Mucosa of gallbladder (tissue), 1 donor: ENCODE measurements around the gene RBM42. TPM values are rescaled to one million over a fixed set of nuclear protein-coding genes. Genes with fewer than 3 reads are reported as not detected.
"Not testable (repeated sequence)": the region's sequence is repeated elsewhere in the genome, so short reads cannot be mapped to it uniquely, and the experiment has no call there.

Experiments
- DNase-seq: peaks from one replicate; pipeline ENCODE4 v3.0.0-alpha.2; 2020; ENCODE audit warnings: low spot score
- total RNA-seq: library from RNA; stranded (reverse); gene quantifications from one replicate; pipeline ENCODE4 v1.2.1, GENCODE V29; 2021
- donor health status: DM: no; HTN: no; CAD: no.

Gene RBM42, protein sequence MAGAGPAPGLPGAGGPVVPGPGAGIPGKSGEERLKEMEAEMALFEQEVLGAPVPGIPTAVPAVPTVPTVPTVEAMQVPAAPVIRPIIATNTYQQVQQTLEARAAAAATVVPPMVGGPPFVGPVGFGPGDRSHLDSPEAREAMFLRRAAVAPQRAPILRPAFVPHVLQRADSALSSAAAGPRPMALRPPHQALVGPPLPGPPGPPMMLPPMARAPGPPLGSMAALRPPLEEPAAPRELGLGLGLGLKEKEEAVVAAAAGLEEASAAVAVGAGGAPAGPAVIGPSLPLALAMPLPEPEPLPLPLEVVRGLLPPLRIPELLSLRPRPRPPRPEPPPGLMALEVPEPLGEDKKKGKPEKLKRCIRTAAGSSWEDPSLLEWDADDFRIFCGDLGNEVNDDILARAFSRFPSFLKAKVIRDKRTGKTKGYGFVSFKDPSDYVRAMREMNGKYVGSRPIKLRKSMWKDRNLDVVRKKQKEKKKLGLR
- 78.3 TPM for total RNA-seq

DNA sequence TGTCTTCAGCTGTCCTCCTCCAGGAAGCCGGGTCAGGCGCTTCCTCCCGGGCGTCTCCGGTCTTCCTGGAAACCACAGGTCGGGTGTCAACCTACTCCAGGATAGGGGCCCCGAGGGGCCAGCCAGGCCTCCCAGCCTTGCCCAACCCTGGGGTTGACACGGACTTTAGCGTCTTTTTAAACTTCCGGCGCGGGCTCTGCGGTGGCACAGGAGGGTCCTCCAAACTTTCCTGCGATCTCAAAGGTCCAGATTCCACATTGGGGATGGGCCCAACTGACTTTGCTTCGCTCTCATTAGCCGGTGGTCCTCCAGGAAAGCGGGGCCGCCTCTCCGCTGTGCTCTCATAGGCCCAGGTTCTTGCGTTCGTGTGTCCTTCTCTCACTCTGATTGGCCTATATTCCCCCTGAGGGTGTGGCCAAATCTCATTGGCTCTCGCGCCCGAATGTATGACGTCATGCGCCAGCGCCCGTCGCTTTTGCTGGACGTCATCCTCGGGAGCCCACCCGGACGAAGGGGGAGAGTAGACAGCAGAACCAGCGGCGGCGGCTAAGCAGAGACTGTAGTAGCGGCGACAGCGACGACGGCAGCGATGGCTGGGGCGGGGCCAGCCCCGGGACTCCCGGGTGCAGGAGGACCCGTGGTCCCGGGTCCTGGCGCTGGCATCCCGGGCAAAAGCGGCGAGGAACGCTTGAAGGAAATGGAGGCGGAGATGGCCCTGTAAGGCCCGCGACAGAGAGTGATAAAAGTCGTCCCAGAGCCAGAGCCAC lies at the start of gene RBM42:
TSS of gene RBM42 (plus strand) at position 472 of the 767 bp plus-strand sequence. CDS start at position 590, 118 bp downstream.
- peak; percentile 97 for DNase-seq

DNA sequence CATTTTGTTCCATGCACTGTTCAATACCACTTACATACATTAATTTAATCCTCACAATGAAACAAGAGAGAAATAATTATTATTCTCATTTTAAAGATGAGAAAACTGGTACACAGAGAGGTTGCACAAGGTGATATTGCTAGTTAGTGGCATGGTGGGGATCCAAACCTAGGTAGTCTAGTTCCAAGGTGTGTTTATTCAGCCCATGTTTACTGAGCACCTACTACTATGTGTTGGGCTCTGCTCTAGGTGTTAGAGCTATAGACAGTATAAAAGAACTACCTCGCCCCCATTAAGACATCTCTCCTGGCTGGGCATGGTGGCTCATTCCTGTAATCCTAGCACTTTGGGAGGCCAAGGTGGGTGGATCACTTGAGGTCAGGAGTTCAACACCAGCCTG lies 46.1 kb upstream of the RBM42 start:
- DNase-seq, result no peak

DNA sequence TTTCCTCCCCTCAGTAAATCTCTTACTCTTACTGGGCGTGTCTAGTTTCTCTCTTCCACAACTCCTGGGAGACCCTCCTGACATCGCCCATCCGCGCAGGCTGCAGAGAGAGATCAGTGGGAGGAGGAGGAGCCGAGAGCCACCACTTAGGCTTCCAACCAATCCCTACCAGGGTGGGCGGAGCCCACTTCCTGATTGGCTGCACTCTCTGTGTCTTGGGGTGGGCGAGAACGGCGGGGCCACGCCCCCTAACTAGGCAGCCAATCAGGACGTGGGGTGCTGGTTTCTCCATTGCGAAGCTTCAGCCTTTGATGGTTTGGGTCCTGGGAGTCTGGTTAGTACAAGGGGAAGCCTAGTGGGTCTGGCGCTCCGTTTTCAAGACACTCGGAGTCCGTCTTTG lies 43.0 kb upstream of the RBM42 start, which contains the start of gene PMIS2:
TSS of gene PMIS2 (plus strand) at position 326 of the 400 bp plus-strand sequence. CDS start 87 bp downstream, outside the sequence.
- no peak for DNase-seq

DNA sequence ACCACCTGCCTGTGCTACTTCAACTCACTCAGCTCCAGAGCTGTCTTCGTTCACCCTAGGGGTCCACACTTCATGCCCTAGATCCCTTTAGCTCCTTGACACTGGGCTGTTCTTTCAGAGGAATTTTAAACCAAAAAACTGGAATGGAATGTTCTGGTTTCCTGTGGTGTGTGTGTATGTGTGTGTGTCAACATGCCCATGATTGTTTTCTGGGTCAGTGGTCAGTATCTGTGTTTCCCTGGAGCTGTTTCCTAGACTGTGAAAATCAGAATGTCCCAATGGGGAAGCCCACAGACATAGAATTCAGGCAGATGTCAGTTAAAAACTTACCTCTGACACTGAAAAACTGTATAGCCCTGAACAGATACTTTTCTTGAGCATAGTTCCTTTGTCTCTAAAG lies 41.5 kb upstream of the RBM42 start:
- DNase-seq, result no peak

DNA sequence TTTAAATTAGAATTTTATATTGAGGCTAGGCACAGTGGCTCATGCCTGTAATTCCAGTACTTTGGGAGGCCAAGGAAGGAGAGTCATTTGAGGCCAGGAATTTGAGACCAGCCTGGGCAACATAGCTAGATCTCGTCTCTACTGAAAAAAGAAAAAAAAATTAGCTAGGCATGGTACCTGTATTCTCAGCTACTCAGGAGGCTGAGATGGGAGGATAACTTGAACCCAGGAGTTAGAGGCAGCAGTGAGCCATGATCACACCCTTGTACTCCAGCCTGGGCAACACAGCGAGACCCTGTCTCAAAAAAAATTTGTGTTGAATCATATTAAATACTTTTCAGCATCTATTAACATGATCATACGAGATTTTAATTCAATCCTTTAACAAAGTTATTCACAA lies 38.0 kb upstream of the RBM42 start:
- no peak for DNase-seq

DNA sequence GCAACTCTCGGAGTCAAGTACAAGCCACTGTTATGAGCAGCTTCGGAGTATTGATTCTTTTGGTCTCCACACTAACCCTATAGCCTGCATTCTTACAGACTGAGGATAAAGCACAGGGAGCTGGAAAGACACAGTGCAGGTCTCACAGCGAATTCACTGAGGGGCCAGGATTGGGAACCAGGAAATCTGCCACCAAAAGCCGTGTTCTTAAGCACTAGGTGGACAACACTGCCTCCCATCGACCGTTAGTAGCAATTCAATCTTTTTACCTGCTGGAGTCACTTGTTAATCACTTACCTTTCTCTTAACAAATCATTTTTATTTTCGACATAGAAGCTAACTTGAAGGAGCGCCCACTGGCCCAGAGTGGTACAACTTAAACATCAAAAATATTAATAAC lies 36.6 kb upstream of the RBM42 start:
- DNase-seq, result peak; percentile 24

DNA sequence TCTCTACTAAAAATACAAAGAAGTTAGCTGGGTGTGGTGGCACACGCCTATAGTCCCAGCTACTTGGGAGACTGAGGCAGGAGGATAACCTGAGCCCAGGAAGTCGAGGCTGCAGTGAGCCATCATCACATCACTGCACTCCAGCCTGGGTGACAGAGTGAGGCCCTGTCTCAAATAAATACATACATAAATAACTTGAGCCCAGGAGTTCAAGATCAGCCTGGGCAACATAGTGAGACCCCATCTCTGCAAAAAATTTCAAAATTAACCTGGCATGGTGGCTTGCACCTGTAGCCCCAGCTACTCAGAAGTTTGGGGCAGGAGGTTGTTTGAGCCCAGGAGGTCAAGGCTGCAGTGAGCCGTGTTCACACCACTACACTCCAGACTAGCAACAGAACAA lies 33.8 kb upstream of the RBM42 start:
- DNase-seq, result not testable (repeated sequence)

DNA sequence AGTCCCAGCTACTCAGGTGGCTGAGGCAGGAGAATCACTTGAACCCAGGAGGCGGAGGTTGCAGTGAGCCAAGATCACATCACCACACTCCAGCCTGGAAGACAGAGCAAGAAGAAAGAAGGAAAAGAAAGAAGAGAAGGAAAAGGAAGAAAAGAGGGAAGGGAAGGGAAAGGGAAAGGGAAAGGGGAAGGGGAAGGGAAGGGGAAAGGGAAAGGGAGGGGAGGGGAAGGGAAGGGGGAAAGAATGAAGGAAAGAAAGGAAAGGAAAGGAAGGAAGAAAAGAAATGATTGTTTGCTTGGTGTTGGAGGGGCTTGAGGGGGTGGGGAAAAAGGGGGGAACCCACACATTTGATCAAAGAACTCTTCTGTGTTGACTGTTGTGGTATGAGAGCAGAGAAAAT lies 32.9 kb upstream of the RBM42 start:
- no peak for DNase-seq

DNA sequence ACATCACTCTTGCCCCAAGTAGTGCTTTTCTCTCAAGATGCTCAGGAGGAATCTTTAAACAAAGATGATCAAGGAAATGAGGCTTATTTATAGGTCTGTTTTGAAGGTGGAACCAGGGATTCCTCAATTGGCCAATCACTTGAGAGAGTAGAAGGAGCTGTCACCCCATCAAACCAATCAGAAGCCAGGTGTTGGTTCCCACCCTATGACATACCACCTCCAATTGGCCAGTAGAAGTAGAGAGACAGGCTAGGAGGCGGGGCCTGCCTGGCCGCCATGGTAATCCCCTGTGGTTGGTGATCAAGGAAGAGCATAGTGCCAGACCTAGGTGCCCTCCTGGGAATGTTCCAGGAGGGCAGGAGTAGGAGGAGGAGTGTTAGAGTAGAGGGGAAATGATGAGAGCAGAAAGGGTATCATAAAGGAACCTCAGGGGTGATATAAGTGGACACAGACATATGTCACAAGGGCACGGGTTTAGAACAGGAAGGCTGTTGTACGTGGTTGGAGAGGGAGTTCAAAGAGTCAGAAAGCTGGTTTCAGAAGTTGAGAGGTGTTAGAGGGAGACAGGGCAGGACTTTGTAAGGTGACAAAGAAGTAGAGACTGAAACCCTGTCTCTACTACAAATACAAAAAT lies 32.4 kb upstream of the RBM42 start:
- no peak for DNase-seq

DNA sequence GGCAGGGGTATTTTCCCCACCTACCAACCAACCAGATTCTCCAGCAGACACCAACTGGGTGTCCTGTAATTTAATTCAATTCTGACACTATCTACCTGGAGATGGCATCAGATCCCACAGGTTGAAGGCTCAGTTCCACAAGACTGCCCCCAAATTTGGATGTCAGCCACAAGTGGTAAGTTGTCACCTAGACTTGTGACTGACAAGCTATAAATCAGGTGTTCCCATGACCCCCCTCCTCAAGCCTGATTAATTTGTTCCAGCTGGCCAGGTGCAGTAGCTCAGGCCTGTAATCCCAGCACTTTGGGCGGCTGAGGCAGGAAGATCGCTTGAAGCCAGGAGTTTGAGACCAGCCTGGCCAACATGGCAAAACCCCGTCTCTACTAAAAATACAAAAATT lies 26.9 kb upstream of the RBM42 start:
- no peak for DNase-seq

DNA sequence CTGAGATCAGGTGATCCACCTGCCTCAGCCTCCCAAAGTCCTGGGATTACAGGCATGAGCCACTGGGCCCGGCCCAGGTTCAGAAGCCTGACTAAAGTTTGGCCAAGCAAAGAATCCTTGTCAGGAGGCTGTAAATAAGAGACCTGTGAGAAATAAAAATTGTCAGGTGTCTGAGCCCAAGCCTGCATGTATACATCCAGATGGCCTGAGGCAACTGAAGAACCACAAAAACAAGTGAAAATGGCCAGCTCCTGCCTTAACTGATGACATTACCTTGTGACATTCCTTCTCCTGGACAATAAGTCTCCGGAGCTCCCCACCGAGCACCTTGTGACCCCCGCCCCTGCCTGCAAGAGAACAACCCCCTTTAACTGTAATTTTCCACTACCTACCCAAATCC lies 24.4 kb upstream of the RBM42 start:
- not testable (repeated sequence) for DNase-seq

DNA sequence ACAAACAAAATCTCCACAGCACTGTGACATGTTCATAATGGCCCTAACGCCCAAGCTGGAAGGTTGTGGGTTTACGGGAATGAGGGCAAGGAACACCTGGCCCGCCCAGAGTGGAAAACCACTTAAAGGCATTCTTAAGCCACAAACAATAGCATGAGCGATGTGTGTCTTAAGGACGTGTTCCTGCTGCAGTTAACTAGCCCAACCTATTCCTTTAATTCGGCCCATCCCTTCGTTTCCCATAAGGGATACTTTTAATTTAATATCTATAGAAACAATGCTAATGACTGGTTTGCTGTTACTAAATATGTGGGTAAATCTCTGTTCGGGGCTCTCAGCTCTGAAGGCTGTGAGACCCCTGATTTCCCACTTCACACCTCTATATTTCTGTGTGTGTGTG lies 21.7 kb upstream of the RBM42 start:
- not testable (repeated sequence) for DNase-seq

DNA sequence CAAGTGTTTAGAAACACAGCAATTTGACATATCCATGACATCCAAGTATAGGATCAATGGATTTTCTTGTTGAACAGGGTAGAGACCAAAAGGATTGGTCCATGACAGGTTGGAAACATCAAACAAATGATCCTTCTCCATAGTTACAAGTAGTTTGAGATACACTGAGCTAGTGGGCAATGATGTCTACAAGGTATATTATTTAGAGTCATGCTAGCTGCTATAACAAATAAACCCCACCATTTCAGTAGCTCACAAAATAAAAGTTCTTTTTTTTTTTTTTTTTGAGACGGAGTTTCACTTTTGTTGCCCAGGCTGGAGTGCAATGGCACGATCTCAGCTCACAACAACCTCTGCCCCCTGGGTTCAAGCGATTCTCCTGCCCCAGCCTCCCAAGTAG lies 21.2 kb upstream of the RBM42 start:
- DNase-seq, result no peak

DNA sequence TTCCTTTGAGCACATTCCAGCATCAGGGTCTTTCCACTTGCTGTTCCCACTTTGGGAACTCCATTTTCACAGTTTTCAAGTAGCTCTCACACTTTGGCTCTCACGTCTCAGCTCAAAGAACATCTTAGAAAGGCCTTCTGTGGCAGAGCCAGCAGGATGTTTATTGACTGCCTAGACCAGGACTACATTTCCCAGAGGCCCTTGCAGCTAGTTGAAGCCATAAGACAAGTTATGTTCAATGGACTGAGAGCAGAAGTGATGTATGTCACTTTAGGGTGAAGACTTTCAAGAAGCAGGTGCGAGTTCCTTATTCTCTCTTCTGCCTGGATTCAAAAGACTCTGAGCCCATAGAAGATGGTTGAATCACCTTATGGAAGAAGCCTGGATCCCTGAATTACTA lies 20.6 kb upstream of the RBM42 start:
- DNase-seq, result no peak

DNA sequence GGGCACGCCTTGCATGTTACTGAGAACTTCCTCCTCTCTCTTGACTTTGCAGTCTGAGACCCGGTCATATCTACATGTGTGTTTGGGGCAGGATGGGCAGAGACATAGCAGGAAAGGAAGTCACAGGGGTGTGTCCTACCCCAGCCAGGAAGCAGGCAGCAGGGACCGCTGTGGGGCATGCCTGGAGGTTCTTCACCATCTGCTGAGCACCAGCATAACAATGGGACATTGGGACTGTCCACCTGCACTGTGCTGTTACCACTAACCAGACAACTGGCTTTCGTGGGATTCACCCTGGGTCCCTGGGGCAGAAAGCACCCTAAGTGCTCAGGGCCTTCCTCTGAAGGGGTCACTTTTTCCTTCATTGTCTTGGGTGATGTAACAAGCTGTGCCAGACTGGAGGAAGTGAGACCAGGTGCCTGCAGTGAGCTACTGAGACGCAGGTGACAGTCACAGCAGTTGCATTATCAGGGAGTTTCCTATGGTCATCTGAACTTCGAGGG lies 18.9 kb upstream of the RBM42 start:
- no peak for DNase-seq

DNA sequence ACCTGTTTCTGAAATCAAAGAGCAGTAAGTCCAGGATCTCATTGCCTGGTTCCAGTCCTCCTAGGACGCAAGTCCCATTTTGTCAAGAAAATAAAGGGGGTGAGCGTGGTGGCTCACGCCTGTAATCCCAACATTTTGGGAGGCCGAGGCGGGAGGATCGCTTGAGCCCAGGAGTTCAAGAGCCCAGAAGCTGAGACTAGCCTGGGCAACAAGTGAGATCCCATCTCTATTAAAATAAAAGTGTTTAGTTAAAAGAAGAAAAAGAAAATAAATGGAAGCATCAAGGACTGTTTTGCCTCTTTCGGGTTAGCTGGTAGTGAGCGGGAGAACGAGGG lies 16.6 kb upstream of the RBM42 start:
- no peak for DNase-seq

DNA sequence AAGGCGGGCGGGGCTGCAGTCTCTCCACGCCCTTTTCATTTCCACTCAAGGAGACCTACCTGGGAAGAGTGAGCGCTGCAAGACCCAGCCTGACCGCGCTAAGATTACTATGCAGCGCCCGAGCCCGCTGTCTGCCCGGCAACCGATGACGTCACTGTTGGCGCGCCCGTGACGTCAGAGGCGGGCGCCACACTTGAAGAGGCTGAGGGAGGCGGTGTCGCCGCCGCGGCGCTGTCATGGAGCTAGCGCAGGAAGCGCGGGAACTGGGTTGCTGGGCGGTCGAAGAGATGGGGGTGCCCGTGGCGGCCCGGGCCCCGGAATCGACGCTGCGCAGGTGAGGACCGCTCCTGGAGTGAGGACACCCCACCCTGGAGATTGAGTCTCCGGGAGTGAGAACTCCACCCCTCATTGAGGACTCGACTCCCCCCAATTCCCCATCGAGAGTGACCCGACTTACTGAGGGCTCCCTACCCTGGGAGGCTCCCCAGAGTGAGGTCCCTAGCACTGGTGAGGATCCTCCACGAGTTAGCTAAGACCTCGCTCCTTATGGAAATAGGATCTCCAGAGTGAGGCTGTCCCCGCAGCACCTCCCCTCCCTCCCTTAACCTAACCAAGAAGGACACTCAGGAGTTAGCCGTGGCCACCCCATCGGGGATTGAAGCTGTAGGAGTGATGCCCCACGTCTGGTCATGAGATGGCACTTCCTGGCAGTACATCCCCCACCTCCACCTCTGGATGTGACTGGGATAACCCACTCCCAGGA lies 16.1 kb upstream of the RBM42 start, which contains the start of gene HAUS5:
TSS of gene HAUS5 (plus strand) at position 177 of the 763 bp plus-strand sequence. CDS start at position 237, 60 bp downstream.
- peak; percentile 96 for DNase-seq

DNA sequence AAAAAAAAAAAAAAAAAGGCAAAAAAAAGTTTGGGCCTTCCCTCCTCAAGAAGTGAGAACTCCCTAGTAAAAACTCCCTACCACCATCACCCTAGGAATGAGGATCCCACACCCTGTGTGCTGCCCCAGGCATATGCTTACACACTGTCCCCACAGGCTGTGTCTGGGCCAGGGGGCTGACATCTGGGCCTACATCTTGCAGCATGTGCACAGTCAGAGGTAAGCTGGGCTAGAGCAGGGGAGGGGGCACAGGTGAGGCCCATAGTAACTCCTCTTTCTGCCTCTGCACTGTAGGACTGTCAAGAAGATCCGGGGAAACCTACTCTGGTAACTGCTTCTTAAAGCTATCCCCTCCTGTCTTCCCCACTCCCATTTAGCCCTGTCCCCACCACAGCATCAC lies 15.3 kb upstream of the RBM42 start:
- DNase-seq, result no peak

DNA sequence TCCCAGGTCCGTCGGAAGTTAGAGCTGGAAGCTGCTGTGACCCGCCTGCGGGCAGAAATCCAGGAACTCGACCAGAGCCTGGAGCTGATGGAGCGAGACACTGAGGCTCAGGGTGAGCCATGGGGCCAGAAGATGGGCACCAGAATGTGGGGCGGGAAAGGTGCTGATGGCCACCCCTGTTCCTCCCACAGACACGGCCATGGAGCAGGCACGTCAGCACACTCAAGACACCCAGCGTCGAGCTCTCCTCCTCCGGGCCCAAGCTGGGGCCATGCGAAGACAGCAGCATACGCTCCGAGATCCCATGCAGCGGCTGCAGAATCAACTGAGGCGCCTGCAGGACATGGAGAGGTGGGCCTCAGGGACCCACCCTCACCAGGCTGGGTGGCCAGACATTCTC lies 13.8 kb upstream of the RBM42 start:
- no peak for DNase-seq

DNA sequence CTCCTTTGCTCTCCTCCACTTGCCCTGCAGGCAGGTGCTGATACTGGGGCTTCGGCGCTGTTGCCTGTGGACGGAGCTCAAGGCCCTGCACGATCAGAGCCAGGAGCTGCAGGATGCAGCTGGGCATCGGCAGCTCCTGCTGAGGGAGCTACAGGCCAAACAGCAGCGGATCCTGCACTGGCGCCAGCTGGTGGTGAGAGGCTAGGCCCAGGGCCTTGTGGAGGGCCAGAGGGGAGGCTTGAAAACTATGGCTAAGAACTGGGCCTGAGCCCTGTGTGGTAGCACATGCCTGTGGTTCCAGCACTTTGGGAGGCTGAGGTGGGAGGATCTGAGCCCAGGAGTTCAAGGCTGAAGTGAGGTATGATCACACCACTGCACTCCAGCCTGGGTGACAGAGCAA lies 10.0 kb upstream of the RBM42 start:
- DNase-seq, result no peak

DNA sequence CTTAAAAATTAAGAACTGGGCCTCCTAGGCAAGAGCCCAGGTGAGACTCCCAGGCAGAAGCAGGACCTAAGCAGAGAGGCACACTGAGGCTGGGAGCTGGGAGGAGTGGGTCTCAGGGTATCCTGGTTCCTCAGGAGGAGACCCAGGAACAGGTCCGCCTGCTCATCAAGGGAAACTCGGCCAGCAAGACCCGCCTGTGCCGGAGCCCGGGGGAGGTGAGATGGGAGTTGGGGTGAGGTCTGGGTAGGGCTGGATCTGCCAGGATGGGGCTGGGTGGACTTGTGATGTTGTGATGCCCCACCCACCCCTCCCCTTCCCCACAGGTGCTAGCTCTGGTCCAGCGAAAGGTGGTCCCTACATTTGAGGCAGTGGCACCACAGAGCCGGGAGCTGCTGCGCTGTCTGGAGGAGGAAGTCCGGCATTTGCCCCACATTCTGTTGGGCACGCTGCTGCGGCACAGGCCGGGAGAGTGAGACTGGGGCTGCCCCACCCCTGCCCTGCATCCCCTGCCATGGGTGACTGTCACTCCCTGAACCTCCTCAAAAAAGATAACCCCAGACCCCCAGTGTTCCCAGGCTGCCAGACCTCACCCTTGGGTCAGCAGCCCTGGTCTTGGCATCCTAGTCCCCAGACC lies 9.4 kb upstream of the RBM42 start:
- DNase-seq, result no peak
